ENCODE results near the gene ACVRL1. TPM values are rescaled to one million over a fixed set of nuclear protein-coding genes. Genes with fewer than 3 reads are reported as not detected.
A peak's percentile ranks its signal among the peaks of the same experiment; 100 is the strongest.

ACVRL1 gene
- total RNA-seq, 1 experiment from 2014 or later, result 0.36 TPM

- Histone ChIP-seq H3K4me1 (ENCODE audit: control insufficient read depth, insufficient read depth, low read length) (no peaks in the 10 kb centered on the region), H3K36me3 (ENCODE audit: control insufficient read depth, insufficient read depth, low read length) (no peaks in the 10 kb centered on the region), H3K9me3 (ENCODE audit: control insufficient read depth, insufficient read depth, low read depth, low read length) (no peaks in the 10 kb centered on the region), H3K27ac (ENCODE audit: low read length) (no peak overlapping the region), H3K4me3 (ENCODE audit: low read depth in 2 of 2, low read length in 2 of 2) (no peak overlapping the region), H3K27me3 (ENCODE audit: control insufficient read depth, insufficient read depth, low read length) (no peaks in the 10 kb centered on the region)
- CTCF ChIA-PET, result interaction anchor here (1.4 kb wide), 1 partner anchor 9 kb away, joined by 3 read pairs; no protein-coding TSS in a partner anchor
- BruUV-seq (replicated peaks), result no TSS peak
- in situ Hi-C loops (cut with HindIII; ENCODE audit: low pct_unique_long_range_greater_than_20kb, low sequenced_read_pairs) (no loop called here), intact Hi-C loops (cut with micrococcal nuclease; ENCODE audit: unreplicated experiment) (no loop called here)
- no peak for TF ChIP-seq CTCF (IDR thresholded peaks at IDR 0.05)
- TF ChIP-seq SIN3A (IDR thresholded peaks at IDR 0.05; ENCODE audit: borderline replicate concordance, insufficient read depth, low read depth, low read length), result no peak
- no peak for TF ChIP-seq POLR2AphosphoS5 (IDR thresholded peaks at IDR 0.05; ENCODE audit: low read depth, low read length)
- no peak for TF ChIP-seq REST (IDR thresholded peaks at IDR 0.05; ENCODE audit: insufficient read depth in 1 of 2, low read depth in 2 of 2, low read length in 1 of 2)
- TF ChIP-seq TCF7L2 (IDR thresholded peaks at IDR 0.05; ENCODE audit: low read depth, low read length), result no peak
- POLR2A ChIA-PET, result interaction anchor here (0.5 kb wide), 1 partner anchor 9 kb away, joined by 3 read pairs; no protein-coding TSS in a partner anchor
- DNase-seq (ENCODE audit: low read depth, low spot score), result no peak
- no peak for ATAC-seq
Observed at GRCh38 chr12:51893786-51894185, 13.5 kb upstream of the ACVRL1 start.

GRCh38 chr12:51895378-51896135, 11.7 kb upstream of the ACVRL1 start:
- in situ Hi-C loops (cut with HindIII; ENCODE audit: low pct_unique_long_range_greater_than_20kb, low sequenced_read_pairs) (no loop called here), intact Hi-C loops (cut with micrococcal nuclease; ENCODE audit: unreplicated experiment) (loop anchor here (5.0 kb wide), 1 partner anchor 87 kb away; no protein-coding TSS in a partner anchor)
- ChIA-PET CTCF (no interaction called here), POLR2A (no interaction called here)
- BruUV-seq (replicated peaks), result no TSS peak
- ATAC-seq (peak; percentile 35; the same call in 1 of the 2 replicates), DNase-seq (ENCODE audit: low read depth, low spot score) (no peak)
- no peaks in the 10 kb centered on the region for H3K4me1 ChIP-seq (ENCODE audit: control insufficient read depth, insufficient read depth, low read length)
- H3K36me3 ChIP-seq (ENCODE audit: control insufficient read depth, insufficient read depth, low read length), result no peaks in the 10 kb centered on the region
- H3K4me3 ChIP-seq (ENCODE audit: low read depth in 2 of 2, low read length in 2 of 2), result no peak overlapping the region
- H3K27ac ChIP-seq (ENCODE audit: low read length), result no peak overlapping the region
- H3K9me3 ChIP-seq (ENCODE audit: control insufficient read depth, insufficient read depth, low read depth, low read length), result no peaks in the 10 kb centered on the region
- TF ChIP-seq TCF7L2 (IDR thresholded peaks at IDR 0.05; ENCODE audit: low read depth, low read length), result no peak
- TF ChIP-seq REST (IDR thresholded peaks at IDR 0.05; ENCODE audit: insufficient read depth in 1 of 2, low read depth in 2 of 2, low read length in 1 of 2), result no peak
- no peak for TF ChIP-seq SIN3A (IDR thresholded peaks at IDR 0.05; ENCODE audit: borderline replicate concordance, insufficient read depth, low read depth, low read length)
- no peak for TF ChIP-seq POLR2AphosphoS5 (IDR thresholded peaks at IDR 0.05; ENCODE audit: low read depth, low read length)
- no peak for TF ChIP-seq CTCF (IDR thresholded peaks at IDR 0.05)
- no peaks in the 10 kb centered on the region for H3K27me3 ChIP-seq (ENCODE audit: control insufficient read depth, insufficient read depth, low read length)

Data from Panc1 (cell line).